Suppressor macrophage treated with lipopolysaccharide for 4 hours (primary cell): Measurements from ENCODE around the gene COA3.

Experiments
- DNase-seq: peaks from one replicate; pipeline ENCODE4 v3.0.0-alpha.2; 2020

COA3 gene

GRCh38 chr17:42748908-42749798 lies 49.4 kb downstream of the COA3 start:
- DNase-seq = no peak

GRCh38 chr17:42748202-42748907 lies 50.1 kb downstream of the COA3 start:
- DNase-seq = no peak
